DND-41 (cell line): ENCODE data around the gene EPB41L2.

ENCODE experiments used
- ATAC-seq: fragments of 200-7000 bp; cut with Tn5 transposase; 3 replicates; pipeline ENCODE4 v1.9.1; 2021; ENCODE audit warnings: low read depth; ENCODE audit not compliant: insufficient read depth
- DNase-seq: peaks from one replicate; pipeline ENCODE4 v3.0.0-alpha.2; 2020
- H2AFZ ChIP-seq: 2 replicates; pipeline ENCODE4 v1.6.0; 2012; ENCODE audit warnings: low read depth, low read length
- H3K27ac ChIP-seq: 2 replicates; pipeline ENCODE4 v1.5.1; 2012; ENCODE audit warnings: low read length, inconsistent platforms
- H3K27me3 ChIP-seq: fragments of 200-600 bp; sonication (generic); 2 replicates; pipeline ENCODE4 v1.6.0; 2012; ENCODE audit warnings: low read length, mild to moderate bottlenecking, inconsistent platforms; ENCODE audit not compliant: insufficient read depth, poor library complexity
- H3K36me3 ChIP-seq: 2 replicates; pipeline ENCODE4 v1.5.1; 2012; ENCODE audit warnings: low read length, inconsistent platforms; ENCODE audit not compliant: insufficient read depth
- H3K4me1 ChIP-seq: 2 replicates; pipeline ENCODE4 v1.5.1; 2012; ENCODE audit warnings: mild to moderate bottlenecking, low read length; ENCODE audit not compliant: insufficient read depth
- H3K4me2 ChIP-seq: 2 replicates; pipeline ENCODE4 v1.6.0; 2012; ENCODE audit warnings: mild to moderate bottlenecking, moderate library complexity, low read length, inconsistent platforms; ENCODE audit not compliant: insufficient read depth
- H3K4me3 ChIP-seq, 2 experiments: fragments of 200-600 bp in 1 of 2; shearing (Covaris generic) in 1 of 2; 2 replicates each; pipeline ENCODE4 v1.5.1; 2012 to 2016; ENCODE audit warnings: inconsistent platforms in 2 of 2, low read length in 2 of 2, mild to moderate bottlenecking in 2 of 2, low read depth in 1 of 2, moderate library complexity in 1 of 2
- H3K79me2 ChIP-seq: 2 replicates; pipeline ENCODE4 v1.6.0; 2012; ENCODE audit warnings: low read length, inconsistent platforms; ENCODE audit not compliant: insufficient read depth
- H3K9ac ChIP-seq: 2 replicates; pipeline ENCODE4 v1.6.0; 2012; ENCODE audit warnings: low read depth, mild to moderate bottlenecking, inconsistent platforms, low read length, moderate library complexity
- H3K9me3 ChIP-seq: 2 replicates; pipeline ENCODE4 v1.5.1; 2012; ENCODE audit warnings: low read length, moderate library complexity, mild to moderate bottlenecking, inconsistent platforms; ENCODE audit not compliant: insufficient read depth, severe bottlenecking
- H4K20me1 ChIP-seq: 2 replicates; pipeline ENCODE4 v1.6.0; 2012; ENCODE audit warnings: low read length; ENCODE audit not compliant: insufficient read depth
- EZH2 ChIP-seq: IDR thresholded peaks from 3 replicates; pipeline ENCODE4 v1.6.1; 2012; ENCODE audit warnings: borderline replicate concordance, low read depth, mild to moderate bottlenecking, moderate library complexity, low read length, inconsistent platforms; ENCODE audit not compliant: severe bottlenecking
- TF ChIP-seq, protein P1 (sequence below): IDR thresholded peaks from 2 replicates; pipeline ENCODE4 v1.5.1; 2012; ENCODE audit warnings: borderline replicate concordance, low read length, moderate library complexity, mild to moderate bottlenecking; ENCODE audit not compliant: poor library complexity, severe bottlenecking; ENCODE audit errors: extremely low read depth

The EPB41L2 gene

DNA sequence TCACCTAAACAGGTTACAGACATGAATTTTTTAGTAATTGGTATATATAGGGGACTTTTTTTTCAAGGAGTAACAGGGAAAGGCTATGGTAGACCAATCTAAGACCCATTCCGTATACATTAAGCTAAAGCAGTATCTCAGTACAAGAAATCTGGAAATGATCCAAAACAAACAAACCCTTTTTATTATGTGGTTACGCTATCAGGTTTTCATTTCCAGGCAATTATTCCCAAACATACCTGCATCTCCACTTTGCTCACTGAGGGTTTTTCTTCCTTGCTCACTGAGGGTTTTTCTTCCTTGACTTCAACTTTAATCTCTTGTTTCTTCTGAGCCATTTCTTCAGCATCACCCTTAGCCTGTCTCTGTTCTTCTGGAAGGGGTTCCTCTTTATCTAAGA lies 107.3 kb downstream of the EPB41L2 start:
- ATAC-seq, result no peak
- H4K20me1 ChIP-seq, result no peaks in the 10 kb centered on the region; the same call in 1 of the 2 replicates
- no peak overlapping the region for H3K9ac ChIP-seq
- H3K4me1 ChIP-seq, result no peaks in the 10 kb centered on the region
- H3K27ac ChIP-seq, result no peak overlapping the region
- no peak overlapping the region for H3K4me2 ChIP-seq
- no peak for DNase-seq
- H3K36me3 ChIP-seq, result peaks cover 30% of the 10 kb centered on the region; the same call in 1 of the 2 replicates
- H2AFZ ChIP-seq, result no peak overlapping the region
- no peaks in the 10 kb centered on the region for H3K27me3 ChIP-seq
- no peak for TF ChIP-seq EZH2
- TF ChIP-seq, protein P1, sequence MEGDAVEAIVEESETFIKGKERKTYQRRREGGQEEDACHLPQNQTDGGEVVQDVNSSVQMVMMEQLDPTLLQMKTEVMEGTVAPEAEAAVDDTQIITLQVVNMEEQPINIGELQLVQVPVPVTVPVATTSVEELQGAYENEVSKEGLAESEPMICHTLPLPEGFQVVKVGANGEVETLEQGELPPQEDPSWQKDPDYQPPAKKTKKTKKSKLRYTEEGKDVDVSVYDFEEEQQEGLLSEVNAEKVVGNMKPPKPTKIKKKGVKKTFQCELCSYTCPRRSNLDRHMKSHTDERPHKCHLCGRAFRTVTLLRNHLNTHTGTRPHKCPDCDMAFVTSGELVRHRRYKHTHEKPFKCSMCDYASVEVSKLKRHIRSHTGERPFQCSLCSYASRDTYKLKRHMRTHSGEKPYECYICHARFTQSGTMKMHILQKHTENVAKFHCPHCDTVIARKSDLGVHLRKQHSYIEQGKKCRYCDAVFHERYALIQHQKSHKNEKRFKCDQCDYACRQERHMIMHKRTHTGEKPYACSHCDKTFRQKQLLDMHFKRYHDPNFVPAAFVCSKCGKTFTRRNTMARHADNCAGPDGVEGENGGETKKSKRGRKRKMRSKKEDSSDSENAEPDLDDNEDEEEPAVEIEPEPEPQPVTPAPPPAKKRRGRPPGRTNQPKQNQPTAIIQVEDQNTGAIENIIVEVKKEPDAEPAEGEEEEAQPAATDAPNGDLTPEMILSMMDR, result no peak
- H3K79me2 ChIP-seq, result peaks cover 30% of the 10 kb centered on the region
- no peak overlapping the region for H3K4me3 ChIP-seq
- H3K9me3 ChIP-seq, result no peaks in the 10 kb centered on the region

DNA sequence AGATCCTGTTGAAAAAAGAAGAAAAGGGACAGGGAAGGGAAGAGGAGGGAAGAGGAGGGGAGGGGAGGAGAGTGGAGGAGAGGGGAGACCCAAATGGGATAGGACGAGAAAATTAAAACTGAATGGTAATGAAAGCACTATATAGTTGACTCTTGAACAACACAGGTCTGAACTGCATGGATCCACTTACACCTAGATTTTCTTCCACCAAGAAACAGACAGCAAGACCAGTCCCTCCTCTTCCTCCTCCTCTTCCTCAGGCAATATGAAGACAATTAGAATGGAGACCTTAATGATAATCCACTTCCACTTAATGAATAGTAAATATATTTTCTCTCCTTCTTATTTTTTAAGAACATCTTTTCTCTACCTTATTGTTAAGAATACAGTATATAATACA lies 113.5 kb downstream of the EPB41L2 start:
- H3K4me2 ChIP-seq, result no peak overlapping the region
- no peak for DNase-seq

DNA sequence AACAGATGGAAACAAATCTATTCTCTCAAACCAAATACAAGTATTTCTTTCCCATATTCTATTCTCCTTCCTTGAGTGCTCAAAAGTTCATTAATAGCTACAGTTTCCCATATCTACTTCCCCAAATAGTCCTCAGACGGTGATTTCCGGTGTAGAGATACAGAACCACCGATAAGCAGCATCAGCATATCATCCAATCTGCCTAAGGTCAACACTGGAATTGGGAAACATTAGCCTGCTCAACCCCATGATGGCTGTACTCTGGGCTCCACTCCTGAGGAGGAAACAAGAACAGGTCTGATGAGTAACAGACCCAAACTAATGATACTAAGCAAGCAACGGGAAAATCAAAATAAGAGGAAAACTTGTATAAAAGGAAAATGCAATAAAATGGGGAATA lies 115.6 kb downstream of the EPB41L2 start:
- Histone ChIP-seq H3K27ac (no peak overlapping the region), H3K9ac (no peak overlapping the region), H3K36me3 (peaks cover 8% of the 10 kb centered on the region; the same call in 1 of the 2 replicates), H3K9me3 (no peaks in the 10 kb centered on the region), H3K4me2 (no peak overlapping the region), H3K4me3 (no peak overlapping the region), H3K79me2 (peaks cover 2% of the 10 kb centered on the region; the same call in 1 of the 2 replicates), H3K27me3 (no peaks in the 10 kb centered on the region), H2AFZ (no peak overlapping the region), H3K4me1 (no peaks in the 10 kb centered on the region), H4K20me1 (no peaks in the 10 kb centered on the region)
- ATAC-seq (no peak), DNase-seq (no peak)
- TF ChIP-seq, protein P1, result no peak
- TF ChIP-seq EZH2, result no peak

More for the DNA sequence above, 113.5 kb downstream of the EPB41L2 start:
- peaks cover 18% of the 10 kb centered on the region; the same call in 1 of the 2 replicates for H3K36me3 ChIP-seq
- no peaks in the 10 kb centered on the region for H4K20me1 ChIP-seq
- H3K27me3 ChIP-seq, result no peaks in the 10 kb centered on the region
- no peak overlapping the region for H3K4me3 ChIP-seq
- no peak overlapping the region for H3K9ac ChIP-seq
- H3K9me3 ChIP-seq, result no peaks in the 10 kb centered on the region
- TF ChIP-seq, protein P1, result no peak
- no peak for TF ChIP-seq EZH2
- 0 out of 2 replicates have a peak, but pooled peaks cover 2% of the 10 kb centered on the region for H3K79me2 ChIP-seq
- H2AFZ ChIP-seq, result no peak overlapping the region
- no peaks in the 10 kb centered on the region for H3K4me1 ChIP-seq
- ATAC-seq, result no peak
- H3K27ac ChIP-seq, result no peak overlapping the region
